Right lobe of liver (tissue), 4 donors: ENCODE results near the gene SLC7A8.

Experiments
- POLR2A ChIP-seq: fragments of 450-650 bp; IDR thresholded peaks from one replicate; pipeline ENCODE4 v1.6.1; 2017; ENCODE audit warnings: antibody characterized with exemption, mild to moderate bottlenecking
- TF ChIP-seq, protein P1 (sequence below), 4 donors: fragments of 200-600 bp in 3 of 4; fragments of 450-650 bp in 1 of 4; IDR thresholded peaks; one replicate each; pipeline versions ENCODE4 v1.5.1 to v1.8.0; 2016 to 2022; ENCODE audit warnings: antibody characterized with exemption in 4 of 4, mild to moderate bottlenecking in 2 of 4
- donor health status: DM: no; HTN: no; CAD: no.
- donor health status: DM: no; HTN: no; CAD: no.
- donor health status: DM: no; HTN: yes; CAD: no.

DNA sequence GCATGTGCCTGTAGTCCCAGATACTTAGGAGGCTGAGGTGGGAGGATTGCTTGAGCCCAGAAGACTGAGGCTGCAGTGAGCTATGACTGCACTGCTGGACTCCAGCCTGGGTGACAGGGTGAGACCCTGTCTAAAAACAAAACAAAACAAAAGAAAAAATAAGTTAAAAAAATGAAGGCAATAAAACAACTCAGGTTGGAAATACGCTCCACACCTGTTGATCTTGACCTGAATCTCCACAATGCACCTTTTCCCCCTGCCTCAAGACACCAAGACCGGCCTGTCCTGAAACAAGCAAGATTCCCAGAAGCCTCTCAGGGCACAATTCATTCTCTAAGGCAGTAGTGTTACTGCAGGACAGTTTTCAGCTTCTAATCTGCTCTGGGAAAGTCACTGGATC, 43.6 kb downstream of the SLC7A8 start:
- TF ChIP-seq, protein P1, sequence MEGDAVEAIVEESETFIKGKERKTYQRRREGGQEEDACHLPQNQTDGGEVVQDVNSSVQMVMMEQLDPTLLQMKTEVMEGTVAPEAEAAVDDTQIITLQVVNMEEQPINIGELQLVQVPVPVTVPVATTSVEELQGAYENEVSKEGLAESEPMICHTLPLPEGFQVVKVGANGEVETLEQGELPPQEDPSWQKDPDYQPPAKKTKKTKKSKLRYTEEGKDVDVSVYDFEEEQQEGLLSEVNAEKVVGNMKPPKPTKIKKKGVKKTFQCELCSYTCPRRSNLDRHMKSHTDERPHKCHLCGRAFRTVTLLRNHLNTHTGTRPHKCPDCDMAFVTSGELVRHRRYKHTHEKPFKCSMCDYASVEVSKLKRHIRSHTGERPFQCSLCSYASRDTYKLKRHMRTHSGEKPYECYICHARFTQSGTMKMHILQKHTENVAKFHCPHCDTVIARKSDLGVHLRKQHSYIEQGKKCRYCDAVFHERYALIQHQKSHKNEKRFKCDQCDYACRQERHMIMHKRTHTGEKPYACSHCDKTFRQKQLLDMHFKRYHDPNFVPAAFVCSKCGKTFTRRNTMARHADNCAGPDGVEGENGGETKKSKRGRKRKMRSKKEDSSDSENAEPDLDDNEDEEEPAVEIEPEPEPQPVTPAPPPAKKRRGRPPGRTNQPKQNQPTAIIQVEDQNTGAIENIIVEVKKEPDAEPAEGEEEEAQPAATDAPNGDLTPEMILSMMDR (IDR thresholded peaks at IDR 0.05): no peak
- no peak for TF ChIP-seq POLR2A
